Stimulated activated CD4-positive, alpha-beta T cell treated with anti-CD3 and anti-CD28 coated beads, Interleukin-4, amount 100 ng/mL, for 48 hours (primary cell): ENCODE data around the gene PCCA.

Experiments used
- DNase-seq, 2 donors: peaks; one replicate each; pipeline ENCODE4 v3.0.0-alpha.2; 2020; ENCODE audit warnings: low read depth in 2 of 2

PCCA gene

DNA sequence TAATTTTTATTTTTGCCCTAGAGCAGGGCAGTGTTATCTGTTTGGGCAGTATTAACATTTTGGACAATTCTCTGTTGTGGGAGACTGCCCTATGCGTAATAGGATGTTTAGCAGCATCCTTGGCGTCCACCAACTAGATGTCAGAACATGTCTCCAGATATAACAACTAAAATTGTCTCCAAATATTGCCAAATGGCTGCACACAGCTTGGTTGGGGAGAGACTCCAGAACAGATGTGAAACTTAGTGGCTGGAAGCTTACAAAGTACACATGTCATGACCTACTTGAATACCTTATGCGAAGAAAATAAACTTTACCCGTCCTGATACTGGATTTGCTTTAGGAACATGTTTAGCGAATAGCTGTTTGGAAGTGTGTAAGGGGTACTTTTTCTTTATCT is 376.7 kb downstream of the PCCA start:
- no peak for DNase-seq

- DNase-seq, result no peak
Observed at GRCh38 chr13:100470866-100471505, 382.1 kb downstream of the PCCA start.

DNA sequence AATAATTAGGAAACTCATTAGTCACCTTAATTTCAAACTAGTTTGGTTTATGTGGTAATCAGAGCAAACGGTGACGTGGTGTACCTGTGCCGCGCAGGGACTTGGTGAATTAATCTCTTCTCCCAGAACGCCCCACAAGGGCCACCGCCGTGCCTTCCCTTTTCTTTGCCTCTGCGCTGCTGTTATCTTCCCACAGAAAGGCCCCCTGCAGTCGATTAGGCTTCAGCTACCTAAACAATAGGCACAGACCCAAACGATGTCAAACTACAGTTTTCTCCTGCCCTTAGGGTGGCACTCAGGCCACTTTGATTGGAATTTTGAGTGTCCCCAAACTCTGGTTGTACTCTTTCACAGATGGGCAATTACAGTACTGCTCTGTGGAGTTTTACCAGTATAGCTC is 384.2 kb downstream of the PCCA start:
- DNase-seq, result no peak

DNA sequence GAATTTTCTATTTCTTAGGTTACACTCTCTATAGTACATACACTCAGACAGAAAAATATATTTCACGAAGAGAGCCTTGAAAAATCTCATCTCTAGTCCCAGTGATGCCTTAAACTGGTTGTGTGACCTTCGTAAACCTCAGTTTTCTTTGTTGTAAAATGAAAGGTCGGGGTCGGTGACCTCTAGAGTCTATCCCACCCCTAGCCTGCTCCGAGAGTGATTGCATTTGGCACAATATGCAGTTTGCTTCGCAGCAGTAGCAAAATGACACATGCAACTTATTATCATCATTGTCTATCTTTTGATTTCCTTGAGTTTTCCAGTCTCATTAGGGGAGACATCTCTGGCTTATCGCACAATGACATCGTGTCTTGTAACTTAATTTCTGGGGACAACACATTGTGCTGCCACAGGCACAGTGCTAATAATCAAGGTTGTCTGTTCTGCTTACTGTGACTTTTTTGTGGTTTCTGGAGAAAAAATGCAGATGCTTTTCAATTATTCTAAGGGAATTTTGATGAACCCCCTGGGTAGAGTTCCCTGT is 384.7 kb downstream of the PCCA start:
- no peak for DNase-seq

- no peak for DNase-seq
Observed at GRCh38 chr13:100476963-100477362, 388.1 kb downstream of the PCCA start.

DNA sequence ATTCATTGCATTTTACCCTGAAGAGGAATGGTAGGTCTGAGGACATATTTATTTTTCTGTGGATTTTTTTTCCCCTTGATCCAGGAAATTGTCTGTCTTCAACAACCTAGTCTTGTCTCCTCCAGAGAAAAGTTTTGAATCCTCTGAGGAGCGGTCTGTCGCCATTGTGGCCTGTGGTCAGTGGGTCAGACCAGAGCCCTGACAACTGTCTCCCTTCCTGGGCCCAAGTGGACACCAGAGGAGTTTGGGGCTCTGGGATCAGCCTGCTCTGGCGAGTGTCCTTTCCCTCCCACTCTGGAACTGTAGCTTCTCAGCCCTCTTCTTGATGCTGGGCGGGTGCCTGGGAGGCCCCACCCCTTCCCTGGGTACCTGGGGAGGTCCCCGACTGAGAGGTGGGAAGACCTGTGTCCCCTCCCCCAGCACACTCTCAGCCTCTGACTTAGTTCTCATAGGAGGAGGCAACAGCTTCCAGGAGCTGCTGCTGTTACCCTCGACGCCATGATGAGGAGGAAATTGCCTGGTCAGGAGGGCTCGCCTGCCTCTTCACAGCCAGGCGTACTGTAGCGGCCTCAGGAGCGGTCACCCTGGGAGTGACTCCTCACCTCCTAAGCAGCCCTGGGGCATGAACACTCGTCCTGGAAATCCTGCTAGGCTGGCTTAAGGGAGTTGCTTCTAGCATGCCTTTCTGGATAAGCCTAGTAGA is 389.4 kb downstream of the PCCA start:
- DNase-seq, result no peak

GRCh38 chr13:100480676-100481075 is 391.8 kb downstream of the PCCA start:
- no peak for DNase-seq

GRCh38 chr13:100483139-100483538 is 394.2 kb downstream of the PCCA start:
- DNase-seq, result no peak

DNA sequence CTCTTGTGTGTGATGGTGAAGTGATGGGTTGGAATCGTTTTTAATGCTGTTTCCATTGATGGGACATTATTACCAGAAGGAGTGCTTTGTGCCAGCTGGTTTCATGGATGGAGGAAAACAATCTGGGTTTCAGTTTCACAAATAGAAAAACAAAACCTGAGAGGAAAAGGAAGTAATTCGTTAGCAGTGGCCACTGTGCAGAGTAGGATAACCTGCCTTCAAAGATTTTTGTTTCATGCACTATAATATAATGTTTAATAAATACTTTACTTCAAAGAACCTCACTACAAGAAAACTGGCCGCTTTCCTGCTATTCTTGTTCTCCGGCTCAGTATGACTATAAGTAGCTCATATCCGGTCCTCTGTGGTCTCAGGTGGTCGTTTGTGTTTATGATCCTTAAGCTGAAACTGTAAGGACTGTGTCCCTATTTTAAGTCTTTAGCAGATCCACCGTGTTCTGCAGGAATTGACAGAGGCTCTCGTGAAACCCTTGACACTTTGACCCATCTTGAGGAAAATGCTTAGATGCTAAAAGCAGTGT is 395.0 kb downstream of the PCCA start:
- no peak for DNase-seq

- DNase-seq, result no peak
Observed at GRCh38 chr13:100484702-100485101, 395.8 kb downstream of the PCCA start.

GRCh38 chr13:100485265-100485664 is 396.4 kb downstream of the PCCA start:
- no peak for DNase-seq

DNA sequence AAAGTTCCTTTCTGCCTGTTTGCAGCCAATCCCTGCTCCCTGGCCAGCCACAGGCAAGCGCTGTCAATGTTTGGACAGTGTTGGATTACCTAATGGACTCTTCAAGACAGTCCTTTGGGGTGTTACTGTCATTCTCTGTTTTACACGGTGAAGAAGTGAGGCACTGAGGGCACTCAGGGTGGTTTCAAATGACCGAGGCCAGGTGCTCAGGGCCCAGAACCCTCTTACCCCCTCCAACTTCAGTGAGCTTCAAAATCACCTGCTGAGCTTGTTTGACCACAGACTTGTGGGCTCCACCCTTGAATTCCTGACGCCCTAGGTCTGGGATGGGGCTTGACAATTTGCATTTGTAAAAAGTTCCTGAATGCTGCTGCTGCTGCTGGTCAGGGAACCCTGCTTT is 401.8 kb downstream of the PCCA start:
- DNase-seq, result no peak

- no peak for DNase-seq
Observed at GRCh38 chr13:100491164-100491842, 402.4 kb downstream of the PCCA start.

- no peak for DNase-seq
Observed at GRCh38 chr13:100493418-100493817, 404.5 kb downstream of the PCCA start.

DNA sequence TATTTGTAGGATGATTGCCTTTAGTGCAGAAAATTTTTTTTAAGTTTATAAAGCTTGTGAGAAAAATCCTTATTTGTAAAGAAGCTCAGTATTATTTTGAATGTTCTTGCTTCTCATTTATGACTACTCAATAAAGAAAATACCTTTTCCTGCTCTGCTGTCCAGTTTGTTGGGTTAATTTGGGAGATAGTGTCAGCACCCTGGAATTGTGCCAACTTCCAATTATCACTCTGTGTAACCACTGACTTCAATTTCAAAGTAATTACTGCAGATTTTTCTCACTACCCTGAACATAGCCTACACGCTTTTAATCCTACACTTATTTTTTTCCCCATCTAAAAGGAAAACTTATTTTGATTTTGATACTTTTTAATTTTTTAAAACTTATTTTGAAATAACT is 406.6 kb downstream of the PCCA start:
- DNase-seq, result no peak

- no peak for DNase-seq
Observed at GRCh38 chr13:100497389-100497788, 408.5 kb downstream of the PCCA start.

DNA sequence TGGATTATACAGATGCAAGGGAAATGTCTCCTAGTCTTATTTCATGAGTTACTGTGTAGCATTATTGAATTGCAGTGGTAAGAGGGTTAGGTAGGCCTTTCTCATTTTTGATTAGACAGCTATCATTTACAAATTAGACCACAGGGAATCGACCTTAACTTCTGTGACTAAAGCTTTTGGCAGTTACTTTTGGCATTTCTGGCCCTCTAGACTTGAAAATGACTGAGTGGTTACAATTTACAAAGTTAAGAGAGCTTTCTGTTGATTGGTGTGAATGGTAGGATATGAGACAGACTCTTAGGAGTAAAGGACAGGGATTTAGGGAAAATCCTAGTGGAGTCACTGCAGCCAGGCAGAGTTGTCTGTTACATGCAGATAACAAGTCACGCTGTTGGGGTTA is 413.6 kb downstream of the PCCA start:
- DNase-seq, result no peak

- DNase-seq, result no peak
Observed at GRCh38 chr13:100503622-100504021, 414.7 kb downstream of the PCCA start.

DNA sequence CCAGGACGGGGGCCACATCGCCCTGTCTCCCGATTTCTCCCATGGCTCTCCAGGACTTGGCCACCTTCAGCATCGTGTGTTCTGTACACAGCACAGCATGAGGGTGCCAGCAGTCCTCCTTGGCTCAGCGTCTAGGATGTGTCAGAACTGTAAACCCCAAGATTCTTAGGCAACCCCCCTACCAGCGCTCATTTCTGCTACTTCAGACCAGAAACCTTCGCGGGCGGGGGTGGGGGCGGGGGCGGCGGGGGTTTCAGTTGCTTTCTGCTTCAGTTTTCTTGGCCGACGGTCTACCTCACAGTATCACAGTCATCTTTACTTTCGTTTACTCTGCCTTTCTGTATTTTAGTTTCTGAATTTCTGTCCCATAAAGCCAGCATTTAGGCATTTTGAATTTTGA is 417.3 kb downstream of the PCCA start:
- DNase-seq, result peak; percentile 15 to 39

- no peak for DNase-seq
Observed at GRCh38 chr13:100506600-100507422, 417.9 kb downstream of the PCCA start.

GRCh38 chr13:100508455-100508854 is 419.6 kb downstream of the PCCA start:
- DNase-seq, result no peak

DNA sequence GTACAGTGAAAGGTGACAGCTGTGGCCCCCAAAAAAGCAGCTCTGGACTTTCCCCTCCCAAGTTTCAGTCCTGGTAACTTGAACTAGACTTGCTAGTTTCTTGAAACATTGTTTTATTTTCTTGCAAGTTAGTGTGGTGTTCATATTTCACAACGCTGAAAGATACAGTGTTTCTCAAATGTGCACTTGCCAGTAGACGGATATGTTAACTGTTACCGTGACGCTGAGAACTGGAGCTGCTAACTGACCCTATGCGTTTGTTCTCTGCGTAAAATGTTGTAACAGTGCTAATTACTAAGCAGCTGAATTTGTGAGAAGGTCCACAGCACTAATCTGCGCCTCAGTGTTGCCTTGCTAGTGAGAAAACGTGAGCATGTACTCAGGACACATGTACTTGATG is 420.1 kb downstream of the PCCA start:
- DNase-seq, result no peak
